Thyroid gland (tissue), 4 donors: ENCODE measurements around the gene PPIP5K1.

Experiments
- CTCF ChIP-seq, 6 experiments: fragments of 200-600 bp in 3 of 6; fragments of 450-650 bp in 3 of 6; sonication (generic) in 3 of 6; IDR thresholded peaks; one replicate each; pipeline ENCODE4 v1.5.1; 2016 to 2019; ENCODE audit warnings: antibody characterized with exemption in 6 of 6, mild to moderate bottlenecking in 2 of 6, inconsistent platforms in 1 of 6, moderate library complexity in 1 of 6
- POLR2A ChIP-seq, 2 donors: fragments of 450-650 bp; IDR thresholded peaks; one replicate each; pipeline ENCODE4 v1.6.1; 2017; ENCODE audit warnings: antibody characterized with exemption in 2 of 2, mild to moderate bottlenecking in 2 of 2, moderate library complexity in 1 of 2

- TF ChIP-seq CTCF (IDR thresholded peaks at IDR 0.05) = no peak
- no peak for TF ChIP-seq POLR2A (IDR thresholded peaks at IDR 0.05)
These were observed 63.6 kb downstream of the PPIP5K1 start for GRCh38 chr15:43526261-43526930.
